ENCODE data around the gene UQCR11.
"Not testable (repeated sequence)": the region's sequence is repeated elsewhere in the genome, so short reads cannot be mapped to it uniquely, and the experiment has no call there.

DNA sequence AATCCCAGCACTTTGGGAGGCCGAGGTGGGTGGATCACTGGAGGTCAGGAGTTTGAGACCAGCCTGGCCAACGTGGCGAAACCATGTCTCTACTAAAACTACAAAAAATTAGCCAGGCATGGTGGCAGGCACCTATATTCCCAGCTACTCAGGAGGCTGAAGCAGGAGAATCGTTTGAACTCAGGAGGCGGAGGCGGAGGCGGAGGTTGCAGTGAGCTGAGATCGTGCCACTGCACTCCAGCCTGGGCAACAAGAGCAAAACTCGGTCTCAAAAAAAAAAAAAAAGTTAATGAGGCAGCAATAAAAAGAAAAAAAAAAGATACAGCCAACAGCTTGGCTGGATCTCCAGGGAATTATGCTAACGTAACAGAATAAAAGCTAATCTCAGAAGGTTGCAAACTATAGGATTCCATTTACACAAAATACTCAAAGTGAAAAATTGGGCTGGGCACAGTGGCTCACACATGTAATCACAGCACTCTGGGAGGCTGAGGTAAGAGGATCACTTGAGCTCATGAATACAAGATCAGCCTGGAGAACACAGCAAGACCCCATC lies 35.7 kb upstream of the UQCR11 start:
- not testable (repeated sequence) for TF ChIP-seq CTCF (IDR thresholded peaks at IDR 0.05; ENCODE audit: low read length); EZH2phosphoT487 (IDR thresholded peaks at IDR 0.05; ENCODE audit: low read length); EZH2 (optimal IDR thresholded peaks at IDR 0.05; ENCODE audit: low read depth, low read length)

Measured in MM.1S (cell line).